Measurements from ENCODE around the gene PCK2.
A peak's percentile ranks its signal among the peaks of the same experiment; 100 is the strongest.
"Not testable (repeated sequence)": the region's sequence is repeated elsewhere in the genome, so short reads cannot be mapped to it uniquely, and the experiment has no call there.

Gene PCK2

DNA sequence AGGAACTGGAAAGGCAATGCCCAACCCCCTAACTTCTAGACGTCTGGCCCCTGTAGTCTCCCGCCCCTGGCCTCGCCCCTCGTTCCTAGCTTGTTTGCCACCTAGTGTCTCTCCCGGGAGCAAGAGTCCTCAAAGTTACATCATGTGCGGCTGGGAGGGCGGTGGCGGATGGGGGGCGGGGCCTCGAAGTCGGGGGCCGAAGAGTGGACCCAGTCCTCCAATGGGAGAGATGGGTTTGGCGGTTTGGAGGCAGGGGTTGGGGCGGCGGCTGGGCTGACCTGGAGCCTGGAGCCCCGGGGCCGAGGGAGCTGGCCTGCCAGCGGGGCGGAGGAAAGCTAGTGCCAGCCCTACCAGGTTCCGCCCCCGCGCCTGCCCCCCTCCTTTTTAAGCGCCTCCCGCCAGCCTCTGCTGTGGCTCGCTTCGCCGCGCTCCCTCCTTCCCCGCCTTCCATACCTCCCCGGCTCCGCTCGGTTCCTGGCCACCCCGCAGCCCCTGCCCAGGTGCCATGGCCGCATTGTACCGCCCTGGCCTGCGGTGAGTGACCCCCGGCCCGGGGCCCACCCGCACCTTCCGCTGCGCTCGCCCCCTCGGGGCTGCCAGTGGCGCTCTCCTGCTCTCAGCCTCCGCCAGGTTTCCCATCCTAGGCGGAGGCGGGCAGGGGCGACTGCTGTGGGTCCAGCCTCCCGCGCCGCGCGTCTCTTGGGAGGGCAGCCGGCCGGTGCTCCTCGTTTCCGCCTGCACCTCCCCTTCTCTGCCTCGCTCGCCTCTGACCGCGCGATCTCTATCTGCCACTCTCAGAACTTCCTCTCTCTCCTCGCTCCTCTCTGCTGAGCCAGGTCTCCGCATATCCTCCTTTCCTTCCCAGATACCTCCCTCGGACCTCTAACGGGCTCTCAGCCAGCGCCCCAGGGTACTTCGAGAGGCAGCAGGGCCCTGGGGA lies at the start of gene PCK2:
TSS of gene PCK2 (plus strand) at position 411 of the 940 bp plus-strand sequence. CDS start at position 506, 95 bp downstream.
- DNase-seq (ENCODE audit: low read depth): peak; percentile 91

DNA sequence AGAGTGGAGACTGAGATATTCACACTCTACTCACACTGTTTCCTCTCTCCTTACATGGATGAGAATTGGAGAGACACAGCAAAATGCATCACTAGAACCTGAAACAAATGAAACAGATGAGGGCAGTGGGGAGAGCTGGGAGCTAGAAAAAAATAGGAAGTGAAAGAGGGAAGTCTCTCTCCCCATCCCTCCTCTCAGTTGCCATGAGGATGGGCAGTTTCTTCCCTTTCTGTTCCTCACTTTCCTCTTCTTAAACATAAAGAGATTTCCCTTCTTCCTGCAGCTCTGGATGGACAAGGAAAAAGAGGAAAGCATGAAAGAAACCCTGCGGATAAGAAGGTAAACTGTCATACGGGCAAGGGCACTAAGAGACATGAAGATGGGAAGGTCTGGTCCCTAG lies 45.1 kb upstream of the PCK2 start:
- not testable (repeated sequence) for DNase-seq (ENCODE audit: low read depth)

DNA sequence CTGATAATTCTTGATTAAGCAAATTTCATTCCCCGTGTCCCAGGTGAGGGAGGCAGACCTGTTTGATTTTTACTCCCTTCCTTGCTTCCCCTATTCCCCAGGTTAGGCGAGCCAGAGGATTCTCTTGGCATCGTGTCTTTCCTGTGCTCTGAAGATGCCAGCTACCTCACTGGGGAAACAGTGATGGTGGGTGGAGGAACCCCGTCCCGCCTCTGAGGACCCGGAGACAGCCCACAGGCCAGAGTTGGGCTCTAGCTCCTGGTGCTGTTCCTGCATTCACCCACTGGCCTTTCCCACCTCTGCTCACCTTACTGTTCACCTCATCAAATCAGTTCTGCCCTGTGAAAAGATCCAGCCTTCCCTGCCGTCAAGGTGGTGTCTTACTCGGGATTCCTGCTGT lies 43.4 kb upstream of the PCK2 start:
- DNase-seq (ENCODE audit: low read depth): not testable (repeated sequence)

DNA sequence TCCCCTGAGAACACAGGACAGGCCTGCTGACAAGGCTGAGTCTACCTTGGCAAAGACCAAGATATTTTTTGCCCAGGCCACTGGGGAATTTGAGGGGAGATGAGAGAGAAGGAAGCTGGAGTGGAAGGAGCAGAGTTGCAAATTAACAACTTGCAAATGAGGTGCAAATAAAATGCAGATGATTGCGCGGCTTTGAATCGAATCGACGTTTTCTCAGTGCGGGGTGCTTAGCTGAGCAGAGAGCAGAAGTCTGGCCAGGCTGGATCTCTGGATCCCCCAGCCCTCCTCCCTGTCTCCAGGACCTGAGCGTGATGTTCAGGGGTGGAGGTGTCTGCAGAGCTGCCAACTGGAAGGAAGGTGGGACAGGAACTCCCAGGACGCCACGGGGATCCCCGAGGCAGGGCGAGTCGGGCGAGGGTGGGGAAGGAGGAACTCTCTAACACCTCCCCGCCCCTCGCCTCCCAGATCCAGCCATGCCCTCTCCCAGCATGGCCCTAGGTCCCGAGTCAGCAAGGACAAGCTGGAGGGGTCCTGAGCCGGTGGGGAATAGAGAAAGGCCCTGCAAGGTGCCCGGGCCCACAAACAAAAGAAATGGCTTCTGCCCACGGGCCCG lies 42.8 kb upstream of the PCK2 start:
- no peak for DNase-seq (ENCODE audit: low read depth)

DNA sequence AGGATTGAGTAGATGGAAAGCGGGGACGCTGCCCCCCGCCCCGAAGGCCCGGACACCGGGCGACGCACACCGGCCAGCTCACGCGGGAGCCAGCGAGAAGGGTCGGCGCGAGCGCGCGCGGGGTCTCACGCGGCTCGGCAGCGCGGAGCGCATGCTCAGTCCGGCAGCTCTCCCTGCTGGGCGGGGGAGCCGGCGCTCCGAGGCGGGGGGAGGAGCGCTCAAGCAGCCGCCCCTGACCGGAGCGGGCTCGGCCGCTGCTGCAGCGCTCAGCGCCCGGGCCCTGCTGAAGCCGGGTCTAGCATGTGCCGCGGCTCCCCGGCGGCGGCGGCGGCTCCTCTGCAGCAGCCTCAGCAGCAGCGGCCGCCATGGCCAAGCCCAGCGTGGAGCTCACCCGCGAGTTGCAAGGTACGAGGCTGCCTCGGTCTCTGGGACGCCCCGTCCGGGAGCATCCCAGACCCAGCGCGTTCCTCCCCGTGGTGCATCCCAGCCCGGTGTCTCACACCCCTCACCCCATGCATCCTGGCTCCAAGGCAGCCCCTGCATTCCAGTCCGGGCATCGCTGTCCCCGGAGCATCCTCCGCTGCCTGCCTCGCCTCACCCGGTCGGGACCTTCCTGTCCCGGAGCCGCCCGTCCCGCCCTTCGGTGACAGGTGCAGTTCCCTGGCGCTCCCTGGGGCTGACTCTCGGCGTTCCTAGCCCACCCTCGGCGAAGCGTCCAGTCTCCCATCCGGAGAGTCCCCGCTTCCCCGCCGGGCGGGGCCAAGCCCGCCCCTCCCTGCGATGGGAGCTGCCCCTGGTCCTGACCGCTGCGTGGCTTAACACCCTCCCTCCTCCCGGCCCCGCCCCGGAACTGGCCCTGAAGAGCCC lies 42.1 kb upstream of the PCK2 start, which contains the start of gene CARMIL3:
TSS of gene CARMIL3 (plus strand) at position 221 of the 867 bp plus-strand sequence. CDS start at position 366, 145 bp downstream.
- no peak for DNase-seq (ENCODE audit: low read depth)

DNA sequence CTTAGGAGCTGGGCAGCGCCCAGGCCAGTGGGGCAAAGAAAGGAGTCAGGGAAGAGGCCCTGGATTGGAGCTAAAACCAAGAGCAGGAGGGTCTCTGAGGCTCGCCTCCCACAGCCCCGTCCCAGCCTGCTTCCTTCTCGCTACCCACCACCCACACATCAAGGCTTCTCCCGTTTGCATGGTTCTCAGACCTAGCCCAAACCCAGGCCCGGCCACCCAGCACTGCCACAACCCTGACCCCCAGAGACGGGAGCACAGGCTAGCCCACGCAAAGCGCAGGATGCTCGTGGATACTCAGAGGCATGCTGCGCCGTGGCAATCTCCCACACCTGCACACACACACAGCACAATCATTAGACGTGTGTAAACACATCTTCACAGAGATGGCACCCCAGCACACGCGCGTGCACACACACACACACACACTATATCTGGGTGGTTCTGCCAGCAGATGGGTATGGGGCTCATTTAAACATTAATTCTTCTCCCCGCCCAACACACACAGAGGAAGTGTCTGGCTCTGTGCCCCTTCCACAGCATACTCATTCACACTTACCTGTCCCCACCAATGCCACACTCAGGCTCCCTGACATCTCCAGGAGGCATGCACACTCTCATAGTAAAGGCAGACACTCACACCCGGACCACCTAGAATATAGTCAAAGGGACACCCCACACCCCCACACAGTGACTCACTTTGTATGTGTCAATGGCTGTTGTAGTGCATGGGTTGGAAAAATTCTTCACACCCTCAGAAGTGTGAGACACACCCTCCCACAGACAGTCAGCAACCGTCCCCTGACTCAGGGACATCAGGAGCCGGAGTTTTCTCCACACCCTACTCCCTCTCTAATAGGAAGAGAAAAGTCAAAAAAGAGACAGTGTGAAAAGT lies 41.2 kb upstream of the PCK2 start:
- DNase-seq (ENCODE audit: low read depth): no peak

DNA sequence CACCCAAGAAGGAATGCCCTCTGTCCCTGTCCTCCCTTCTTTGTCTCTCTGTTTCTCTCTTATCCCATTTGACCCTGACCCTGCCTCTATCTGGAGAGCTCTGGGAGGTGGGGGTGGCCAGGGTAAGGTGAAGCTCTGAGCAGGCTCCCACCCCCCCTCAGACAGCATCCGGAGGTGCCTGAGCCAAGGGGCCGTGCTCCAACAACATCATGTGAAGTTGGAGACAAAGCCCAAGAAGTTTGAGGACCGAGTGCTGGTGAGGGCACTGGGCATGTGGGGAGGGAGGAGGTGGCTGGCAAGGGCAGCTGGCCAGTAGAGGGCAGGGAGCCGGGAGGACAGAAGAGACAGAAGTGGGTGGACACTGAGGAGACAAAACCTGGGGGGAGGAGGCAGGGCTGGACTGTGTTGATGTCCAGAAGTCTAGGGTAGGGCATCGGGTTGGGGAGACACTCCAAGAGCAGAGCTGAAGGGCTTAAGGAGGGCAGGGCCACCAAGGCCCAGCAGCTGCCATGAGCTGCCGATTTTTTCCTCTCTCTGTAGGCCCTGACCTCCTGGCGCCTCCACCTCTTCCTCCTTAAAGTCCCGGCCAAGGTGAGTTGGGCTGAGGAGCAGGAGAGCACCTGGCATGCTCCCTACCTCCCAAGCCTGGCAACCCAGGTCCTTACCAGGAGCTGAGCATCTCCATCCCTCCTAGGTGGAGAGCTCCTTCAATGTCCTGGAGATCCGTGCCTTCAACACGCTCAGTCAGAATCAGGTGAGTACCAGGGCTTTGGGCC lies 40.4 kb upstream of the PCK2 start:
- DNase-seq (ENCODE audit: low read depth): no peak

DNA sequence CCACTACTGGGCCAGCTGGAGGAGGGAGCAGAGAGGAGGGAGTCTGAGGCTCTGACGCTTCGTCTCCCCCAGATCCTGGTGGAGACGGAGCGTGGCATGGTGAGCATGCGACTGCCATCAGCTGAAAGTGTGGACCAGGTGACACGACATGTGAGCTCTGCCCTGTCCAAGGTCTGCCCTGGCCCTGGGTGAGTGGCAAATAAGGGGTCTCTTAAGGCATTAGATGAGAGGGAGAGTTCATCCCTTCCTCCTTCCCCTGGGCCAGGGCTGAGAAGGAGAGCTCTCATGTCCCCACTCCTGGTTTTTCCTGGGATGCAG lies 39.8 kb upstream of the PCK2 start:
- DNase-seq (ENCODE audit: low read depth): no peak

DNA sequence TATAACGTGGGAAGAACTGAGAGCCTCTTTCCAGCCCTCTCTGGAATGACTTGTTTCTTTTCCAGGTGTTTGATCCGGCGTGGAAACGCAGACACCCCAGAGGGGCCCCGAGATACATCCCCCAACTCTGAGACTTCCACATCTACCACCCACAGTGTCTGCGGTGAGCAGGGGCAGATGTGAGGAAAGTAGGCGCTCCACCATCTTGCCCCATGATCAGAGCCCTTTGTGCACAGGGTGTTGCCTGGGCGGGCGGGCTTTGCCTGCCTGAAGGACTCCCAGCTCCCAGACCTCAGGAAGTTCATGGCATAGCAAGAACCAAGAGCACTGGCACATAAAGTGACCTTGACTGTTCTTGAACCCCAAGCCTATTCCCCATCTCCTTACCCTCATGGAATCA lies 39.5 kb upstream of the PCK2 start:
- DNase-seq (ENCODE audit: low read depth): no peak

DNA sequence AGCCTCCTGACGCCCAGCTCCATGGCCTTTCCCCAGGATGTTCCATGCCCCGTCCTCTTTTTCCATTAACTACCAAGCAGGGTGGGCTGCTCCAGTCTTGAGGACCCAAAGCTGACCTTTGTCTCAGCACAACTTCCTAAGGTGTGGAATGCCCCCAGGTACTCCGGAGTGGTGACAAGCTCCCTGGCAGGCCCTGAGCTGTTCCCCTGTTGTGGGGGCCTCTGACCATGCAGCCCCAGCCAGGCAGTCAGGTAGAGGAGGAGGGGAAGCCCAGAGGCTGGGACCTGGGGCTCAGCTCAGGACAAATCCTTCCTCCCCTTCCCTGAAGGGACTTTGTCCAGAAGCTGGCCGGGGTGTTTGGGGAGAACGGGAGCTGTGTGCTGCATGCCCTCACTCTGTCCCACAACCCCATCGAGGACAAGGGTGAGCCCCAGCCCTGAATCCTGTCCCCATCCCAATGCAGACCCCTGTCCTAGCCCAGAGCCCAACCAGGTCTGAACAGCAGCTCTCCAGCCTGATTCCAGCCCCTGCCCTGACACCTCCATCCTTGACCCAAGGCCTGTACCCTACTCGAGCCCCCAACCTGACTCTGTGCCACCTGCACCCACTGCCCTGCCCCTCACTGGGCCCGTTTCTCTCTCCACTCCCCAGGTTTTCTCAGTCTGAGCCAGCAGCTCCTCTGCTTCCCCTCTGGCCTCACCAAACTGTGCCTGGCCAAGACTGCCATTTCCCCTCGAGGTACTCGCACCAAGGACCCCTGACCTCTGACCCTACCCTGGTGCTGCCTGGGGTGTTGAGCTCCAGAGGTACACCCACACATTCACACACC lies 37.9 kb upstream of the PCK2 start:
- DNase-seq (ENCODE audit: low read depth): no peak

DNA sequence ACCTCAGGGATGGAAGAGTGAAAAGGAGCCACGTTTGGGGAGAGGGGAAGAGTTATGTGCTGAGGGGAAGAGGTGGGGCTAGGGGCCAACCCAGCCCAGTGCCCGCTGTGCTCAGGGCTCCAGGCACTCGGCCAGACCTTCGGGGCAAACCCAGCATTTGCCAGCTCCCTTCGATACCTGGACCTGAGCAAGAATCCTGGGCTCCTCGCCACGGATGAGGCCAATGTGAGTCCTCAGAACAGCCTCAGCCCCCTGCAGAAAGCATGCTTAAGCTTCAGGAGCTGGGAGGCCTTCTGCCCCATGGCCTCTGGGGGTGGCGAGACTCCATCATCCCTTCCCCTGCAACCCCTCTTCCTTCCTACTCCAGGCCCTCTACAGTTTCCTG lies 37.3 kb upstream of the PCK2 start:
- no peak for DNase-seq (ENCODE audit: low read depth)

DNA sequence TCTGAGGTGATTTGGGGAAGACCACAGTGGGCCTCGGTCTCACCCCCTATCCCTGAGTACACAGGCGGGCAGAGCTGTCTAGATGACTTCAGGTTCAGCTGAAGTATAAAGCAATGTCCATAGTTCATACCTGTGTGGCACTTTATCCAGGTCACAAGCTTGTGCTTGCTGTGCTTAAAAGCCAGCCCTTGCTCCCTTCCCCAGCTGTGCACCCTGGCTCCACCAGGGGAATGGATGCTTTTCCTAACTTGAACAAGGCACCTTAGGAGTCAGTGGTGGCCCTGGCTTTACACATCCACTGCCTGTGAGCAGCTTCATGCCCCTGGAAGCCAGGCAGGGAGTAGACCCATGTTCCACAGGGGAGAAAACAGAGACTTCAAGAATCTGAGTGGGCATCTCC lies 36.8 kb upstream of the PCK2 start:
- DNase-seq (ENCODE audit: low read depth): no peak

DNA sequence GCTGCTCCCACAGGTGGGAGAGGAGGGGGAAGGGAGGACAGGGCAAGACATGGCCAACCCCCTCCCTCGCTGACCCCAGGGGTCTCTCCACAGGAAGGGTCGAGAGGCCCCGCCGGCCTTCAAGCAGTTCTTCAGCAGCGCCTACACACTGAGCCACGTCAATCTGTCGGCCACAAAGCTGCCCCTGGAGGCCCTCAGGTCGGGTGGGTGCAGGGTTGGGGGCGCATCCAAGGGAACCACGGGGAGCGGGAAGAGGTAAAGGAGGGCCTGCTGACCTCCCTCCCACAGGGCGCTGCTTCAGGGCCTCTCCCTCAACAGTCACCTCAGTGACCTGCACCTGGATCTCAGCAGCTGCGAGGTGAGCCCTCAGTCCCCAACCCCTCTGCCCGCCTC lies 36.2 kb upstream of the PCK2 start:
- no peak for DNase-seq (ENCODE audit: low read depth)

DNA sequence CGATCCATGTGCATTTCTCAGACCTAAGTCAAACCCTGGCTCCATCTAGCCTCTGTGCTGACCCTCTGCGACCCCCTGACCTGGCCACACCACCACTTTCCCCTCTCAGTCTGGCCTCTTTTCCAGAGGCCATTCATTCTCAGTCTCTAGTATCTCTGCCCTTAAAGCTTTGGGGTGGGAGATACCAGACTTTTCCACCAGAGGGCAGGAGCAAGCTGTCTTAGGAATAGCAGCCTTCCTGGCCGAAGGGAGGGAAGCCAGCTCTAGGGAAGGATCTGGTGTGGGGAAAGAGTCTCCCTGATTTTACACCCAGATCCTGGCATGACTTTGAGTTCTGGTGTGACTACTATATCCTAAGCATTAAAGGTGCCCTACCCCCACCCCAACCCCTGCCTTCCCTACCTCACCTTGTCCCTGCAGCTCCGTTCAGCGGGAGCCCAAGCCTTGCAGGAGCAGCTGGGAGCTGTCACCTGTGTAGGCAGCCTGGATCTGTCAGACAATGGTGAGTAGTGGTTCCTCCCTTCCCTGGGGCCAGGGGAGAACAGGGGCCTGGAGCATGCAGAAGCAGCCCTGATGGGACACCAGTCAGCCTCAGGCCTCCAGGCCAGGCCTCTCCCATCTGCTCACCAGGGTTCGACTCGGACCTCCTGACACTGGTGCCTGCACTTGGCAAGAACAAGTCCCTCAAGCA lies 35.7 kb upstream of the PCK2 start:
- DNase-seq (ENCODE audit: low read depth): peak; percentile 57

DNA sequence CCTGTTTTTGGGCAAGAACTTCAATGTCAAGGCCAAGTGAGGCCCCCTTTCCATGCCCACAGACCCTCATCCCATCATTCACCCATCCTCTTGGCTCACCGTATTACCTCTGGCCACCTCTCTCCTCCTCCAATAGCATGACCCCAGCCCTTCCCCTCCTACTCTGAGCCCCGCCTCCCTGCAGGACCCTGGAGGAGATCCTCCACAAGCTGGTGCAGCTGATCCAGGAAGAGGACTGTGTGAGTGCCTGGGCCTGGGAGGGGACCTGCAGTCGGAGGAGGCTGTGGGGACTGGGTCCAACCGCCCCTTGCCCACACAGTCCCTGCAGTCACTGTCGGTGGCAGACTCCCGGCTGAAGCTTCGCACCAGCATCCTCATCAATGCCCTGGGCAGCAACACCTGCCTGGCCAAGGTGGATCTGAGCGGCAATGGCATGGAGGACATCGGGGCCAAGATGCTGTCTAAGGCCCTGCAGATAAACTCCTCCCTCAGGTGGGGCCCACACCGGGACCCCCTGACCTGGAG lies 35.1 kb upstream of the PCK2 start:
- DNase-seq (ENCODE audit: low read depth): no peak

DNA sequence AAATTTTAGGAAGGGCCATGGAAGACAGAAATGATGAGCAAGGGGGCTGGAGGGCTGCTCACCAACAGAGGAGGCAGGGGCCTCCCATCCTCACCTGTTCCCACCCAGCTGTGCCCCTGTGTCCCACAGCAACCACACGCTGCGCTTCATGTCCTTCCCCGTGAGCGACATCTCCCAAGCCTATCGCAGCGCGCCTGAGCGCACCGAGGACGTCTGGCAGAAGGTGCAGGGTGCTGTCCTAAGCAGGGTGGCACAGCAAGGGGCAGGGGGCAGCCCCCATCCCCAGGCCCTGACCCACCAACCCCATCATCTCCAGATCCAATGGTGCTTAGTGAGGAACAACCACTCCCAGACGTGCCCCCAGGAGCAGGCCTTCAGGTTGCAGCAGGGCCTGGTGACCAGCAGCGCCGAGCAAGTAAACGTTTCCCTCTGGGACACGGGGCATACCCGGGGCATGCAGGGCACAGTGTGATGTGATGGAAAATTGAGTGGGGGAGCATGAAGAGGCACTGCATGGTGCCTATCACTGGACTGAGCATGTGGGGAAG lies 34.2 kb upstream of the PCK2 start:
- no peak for DNase-seq (ENCODE audit: low read depth)

DNA sequence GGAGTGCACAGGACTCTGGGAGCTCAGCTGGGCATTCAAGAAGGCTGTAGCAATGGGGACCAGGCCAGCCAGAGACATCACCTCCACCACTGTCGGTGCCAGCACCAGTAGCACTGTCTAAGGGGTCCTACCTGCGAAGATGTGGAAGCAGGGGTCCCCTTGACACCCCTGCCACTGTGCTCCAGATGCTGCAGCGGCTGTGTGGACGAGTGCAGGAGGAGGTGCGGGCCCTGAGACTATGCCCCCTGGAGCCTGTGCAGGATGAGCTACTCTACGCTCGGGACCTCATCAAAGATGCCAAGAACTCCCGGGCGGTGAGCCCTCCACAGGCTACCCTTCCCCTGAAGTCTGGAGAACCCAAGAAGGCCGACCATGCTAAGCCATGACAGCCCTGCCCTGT lies 33.7 kb upstream of the PCK2 start:
- no peak for DNase-seq (ENCODE audit: low read depth)
